ENCODE results near the gene CARMIL3. TPM values are rescaled to one million over a fixed set of nuclear protein-coding genes. Genes with fewer than 3 reads are reported as not detected.
A peak's percentile ranks its signal among the peaks of the same experiment; 100 is the strongest.

CARMIL3 gene
- total and polyA plus RNA-seq, 2 experiments from 2014 or later: 3.7 to 11.8 TPM

DNA sequence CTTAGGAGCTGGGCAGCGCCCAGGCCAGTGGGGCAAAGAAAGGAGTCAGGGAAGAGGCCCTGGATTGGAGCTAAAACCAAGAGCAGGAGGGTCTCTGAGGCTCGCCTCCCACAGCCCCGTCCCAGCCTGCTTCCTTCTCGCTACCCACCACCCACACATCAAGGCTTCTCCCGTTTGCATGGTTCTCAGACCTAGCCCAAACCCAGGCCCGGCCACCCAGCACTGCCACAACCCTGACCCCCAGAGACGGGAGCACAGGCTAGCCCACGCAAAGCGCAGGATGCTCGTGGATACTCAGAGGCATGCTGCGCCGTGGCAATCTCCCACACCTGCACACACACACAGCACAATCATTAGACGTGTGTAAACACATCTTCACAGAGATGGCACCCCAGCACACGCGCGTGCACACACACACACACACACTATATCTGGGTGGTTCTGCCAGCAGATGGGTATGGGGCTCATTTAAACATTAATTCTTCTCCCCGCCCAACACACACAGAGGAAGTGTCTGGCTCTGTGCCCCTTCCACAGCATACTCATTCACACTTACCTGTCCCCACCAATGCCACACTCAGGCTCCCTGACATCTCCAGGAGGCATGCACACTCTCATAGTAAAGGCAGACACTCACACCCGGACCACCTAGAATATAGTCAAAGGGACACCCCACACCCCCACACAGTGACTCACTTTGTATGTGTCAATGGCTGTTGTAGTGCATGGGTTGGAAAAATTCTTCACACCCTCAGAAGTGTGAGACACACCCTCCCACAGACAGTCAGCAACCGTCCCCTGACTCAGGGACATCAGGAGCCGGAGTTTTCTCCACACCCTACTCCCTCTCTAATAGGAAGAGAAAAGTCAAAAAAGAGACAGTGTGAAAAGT is 1.1 kb downstream of the CARMIL3 start:
- Mint-ChIP-seq H3K27ac (no peak overlapping the region), H3K36me3 (ENCODE audit: low read depth) (peaks cover 12% of the 10 kb centered on the region; the same call in 2 of the 3 replicates), H3K4me3 (peak overlapping the region; percentile 70), H3K27me3 (ENCODE audit: insufficient read depth, low read depth, poor library complexity) (peaks cover 17% of the 10 kb centered on the region), H3K4me1 (peaks cover 22% of the 10 kb centered on the region), H3K9me3 (no peaks in the 10 kb centered on the region)
- no peaks in the 10 kb centered on the region for H4K20me1 ChIP-seq (replicated peaks; ENCODE audit: insufficient read depth)
- peaks cover 9% of the 10 kb centered on the region; the same call in 1 of the 2 replicates for H3K4me1 ChIP-seq (ENCODE audit: insufficient read depth)
- H3K9me2 ChIP-seq (ENCODE audit: insufficient read depth): no peaks in the 10 kb centered on the region
- TF ChIP-seq POLR2AphosphoS5 (IDR thresholded peaks at IDR 0.05; ENCODE audit: low read depth) (0 out of 2 replicates have a peak, but pooled peaks have one; percentile 30), NANOG (IDR thresholded peaks at IDR 0.05; ENCODE audit: borderline replicate concordance) (no peak)
- TF ChIP-seq, protein P1, sequence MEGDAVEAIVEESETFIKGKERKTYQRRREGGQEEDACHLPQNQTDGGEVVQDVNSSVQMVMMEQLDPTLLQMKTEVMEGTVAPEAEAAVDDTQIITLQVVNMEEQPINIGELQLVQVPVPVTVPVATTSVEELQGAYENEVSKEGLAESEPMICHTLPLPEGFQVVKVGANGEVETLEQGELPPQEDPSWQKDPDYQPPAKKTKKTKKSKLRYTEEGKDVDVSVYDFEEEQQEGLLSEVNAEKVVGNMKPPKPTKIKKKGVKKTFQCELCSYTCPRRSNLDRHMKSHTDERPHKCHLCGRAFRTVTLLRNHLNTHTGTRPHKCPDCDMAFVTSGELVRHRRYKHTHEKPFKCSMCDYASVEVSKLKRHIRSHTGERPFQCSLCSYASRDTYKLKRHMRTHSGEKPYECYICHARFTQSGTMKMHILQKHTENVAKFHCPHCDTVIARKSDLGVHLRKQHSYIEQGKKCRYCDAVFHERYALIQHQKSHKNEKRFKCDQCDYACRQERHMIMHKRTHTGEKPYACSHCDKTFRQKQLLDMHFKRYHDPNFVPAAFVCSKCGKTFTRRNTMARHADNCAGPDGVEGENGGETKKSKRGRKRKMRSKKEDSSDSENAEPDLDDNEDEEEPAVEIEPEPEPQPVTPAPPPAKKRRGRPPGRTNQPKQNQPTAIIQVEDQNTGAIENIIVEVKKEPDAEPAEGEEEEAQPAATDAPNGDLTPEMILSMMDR (conservative IDR thresholded peaks at IDR 0.05; ENCODE audit: low read depth in 2 of 2): no peak
- no peaks in the 10 kb centered on the region for H3K27me3 ChIP-seq (ENCODE audit: insufficient read depth)
- DNase-seq (ENCODE audit: low spot score) (no peak), ATAC-seq (no peak; the same call in 2 of the 3 replicates)
- no peak overlapping the region for H3K27ac ChIP-seq (ENCODE audit: low read depth)
- peak overlapping the region; percentile 91; the same call in 1 of the 2 replicates for H2AFZ ChIP-seq
- no peaks in the 10 kb centered on the region for H3K36me3 ChIP-seq (ENCODE audit: insufficient read depth)
- no peaks in the 10 kb centered on the region for H3K79me2 ChIP-seq (replicated peaks; ENCODE audit: insufficient read depth)
- H3K4me2 ChIP-seq: peak overlapping the region; percentile 97
- peak overlapping the region; percentile 92 for H3K4me3 ChIP-seq
- H3F3A ChIP-seq (replicated peaks; ENCODE audit: low read depth): 0 out of 2 replicates have a peak, but pooled peaks cover 4% of the 10 kb centered on the region

DNA sequence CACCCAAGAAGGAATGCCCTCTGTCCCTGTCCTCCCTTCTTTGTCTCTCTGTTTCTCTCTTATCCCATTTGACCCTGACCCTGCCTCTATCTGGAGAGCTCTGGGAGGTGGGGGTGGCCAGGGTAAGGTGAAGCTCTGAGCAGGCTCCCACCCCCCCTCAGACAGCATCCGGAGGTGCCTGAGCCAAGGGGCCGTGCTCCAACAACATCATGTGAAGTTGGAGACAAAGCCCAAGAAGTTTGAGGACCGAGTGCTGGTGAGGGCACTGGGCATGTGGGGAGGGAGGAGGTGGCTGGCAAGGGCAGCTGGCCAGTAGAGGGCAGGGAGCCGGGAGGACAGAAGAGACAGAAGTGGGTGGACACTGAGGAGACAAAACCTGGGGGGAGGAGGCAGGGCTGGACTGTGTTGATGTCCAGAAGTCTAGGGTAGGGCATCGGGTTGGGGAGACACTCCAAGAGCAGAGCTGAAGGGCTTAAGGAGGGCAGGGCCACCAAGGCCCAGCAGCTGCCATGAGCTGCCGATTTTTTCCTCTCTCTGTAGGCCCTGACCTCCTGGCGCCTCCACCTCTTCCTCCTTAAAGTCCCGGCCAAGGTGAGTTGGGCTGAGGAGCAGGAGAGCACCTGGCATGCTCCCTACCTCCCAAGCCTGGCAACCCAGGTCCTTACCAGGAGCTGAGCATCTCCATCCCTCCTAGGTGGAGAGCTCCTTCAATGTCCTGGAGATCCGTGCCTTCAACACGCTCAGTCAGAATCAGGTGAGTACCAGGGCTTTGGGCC is 1.9 kb downstream of the CARMIL3 start:
- Histone ChIP-seq H3K27me3 (ENCODE audit: insufficient read depth) (no peaks in the 10 kb centered on the region), H2AFZ (no peak overlapping the region), H3K27ac (ENCODE audit: low read depth) (no peak overlapping the region), H3K9me2 (ENCODE audit: insufficient read depth) (no peaks in the 10 kb centered on the region), H3K36me3 (ENCODE audit: insufficient read depth) (no peaks in the 10 kb centered on the region), H3F3A (replicated peaks; ENCODE audit: low read depth) (0 out of 2 replicates have a peak, but pooled peaks cover 4% of the 10 kb centered on the region), H3K4me2 (no peak overlapping the region), H4K20me1 (replicated peaks; ENCODE audit: insufficient read depth) (no peaks in the 10 kb centered on the region), H3K79me2 (replicated peaks; ENCODE audit: insufficient read depth) (no peaks in the 10 kb centered on the region), H3K4me3 (no peak overlapping the region), H3K4me1 (ENCODE audit: insufficient read depth) (peaks cover 9% of the 10 kb centered on the region; the same call in 1 of the 2 replicates)
- H3K27ac Mint-ChIP-seq: no peak overlapping the region
- peak overlapping the region; percentile 70; the same call in 1 of the 3 replicates for H3K4me3 Mint-ChIP-seq
- H3K4me1 Mint-ChIP-seq: peaks cover 23% of the 10 kb centered on the region
- no peaks in the 10 kb centered on the region for H3K9me3 Mint-ChIP-seq
- peaks cover 21% of the 10 kb centered on the region for H3K27me3 Mint-ChIP-seq (ENCODE audit: insufficient read depth, low read depth, poor library complexity)
- H3K36me3 Mint-ChIP-seq (ENCODE audit: low read depth): peaks cover 16% of the 10 kb centered on the region; the same call in 2 of the 3 replicates
- DNase-seq (ENCODE audit: low spot score) (no peak), ATAC-seq (no peak)
- no peak for TF ChIP-seq POLR2AphosphoS5 (IDR thresholded peaks at IDR 0.05; ENCODE audit: low read depth)
- TF ChIP-seq, protein P2, sequence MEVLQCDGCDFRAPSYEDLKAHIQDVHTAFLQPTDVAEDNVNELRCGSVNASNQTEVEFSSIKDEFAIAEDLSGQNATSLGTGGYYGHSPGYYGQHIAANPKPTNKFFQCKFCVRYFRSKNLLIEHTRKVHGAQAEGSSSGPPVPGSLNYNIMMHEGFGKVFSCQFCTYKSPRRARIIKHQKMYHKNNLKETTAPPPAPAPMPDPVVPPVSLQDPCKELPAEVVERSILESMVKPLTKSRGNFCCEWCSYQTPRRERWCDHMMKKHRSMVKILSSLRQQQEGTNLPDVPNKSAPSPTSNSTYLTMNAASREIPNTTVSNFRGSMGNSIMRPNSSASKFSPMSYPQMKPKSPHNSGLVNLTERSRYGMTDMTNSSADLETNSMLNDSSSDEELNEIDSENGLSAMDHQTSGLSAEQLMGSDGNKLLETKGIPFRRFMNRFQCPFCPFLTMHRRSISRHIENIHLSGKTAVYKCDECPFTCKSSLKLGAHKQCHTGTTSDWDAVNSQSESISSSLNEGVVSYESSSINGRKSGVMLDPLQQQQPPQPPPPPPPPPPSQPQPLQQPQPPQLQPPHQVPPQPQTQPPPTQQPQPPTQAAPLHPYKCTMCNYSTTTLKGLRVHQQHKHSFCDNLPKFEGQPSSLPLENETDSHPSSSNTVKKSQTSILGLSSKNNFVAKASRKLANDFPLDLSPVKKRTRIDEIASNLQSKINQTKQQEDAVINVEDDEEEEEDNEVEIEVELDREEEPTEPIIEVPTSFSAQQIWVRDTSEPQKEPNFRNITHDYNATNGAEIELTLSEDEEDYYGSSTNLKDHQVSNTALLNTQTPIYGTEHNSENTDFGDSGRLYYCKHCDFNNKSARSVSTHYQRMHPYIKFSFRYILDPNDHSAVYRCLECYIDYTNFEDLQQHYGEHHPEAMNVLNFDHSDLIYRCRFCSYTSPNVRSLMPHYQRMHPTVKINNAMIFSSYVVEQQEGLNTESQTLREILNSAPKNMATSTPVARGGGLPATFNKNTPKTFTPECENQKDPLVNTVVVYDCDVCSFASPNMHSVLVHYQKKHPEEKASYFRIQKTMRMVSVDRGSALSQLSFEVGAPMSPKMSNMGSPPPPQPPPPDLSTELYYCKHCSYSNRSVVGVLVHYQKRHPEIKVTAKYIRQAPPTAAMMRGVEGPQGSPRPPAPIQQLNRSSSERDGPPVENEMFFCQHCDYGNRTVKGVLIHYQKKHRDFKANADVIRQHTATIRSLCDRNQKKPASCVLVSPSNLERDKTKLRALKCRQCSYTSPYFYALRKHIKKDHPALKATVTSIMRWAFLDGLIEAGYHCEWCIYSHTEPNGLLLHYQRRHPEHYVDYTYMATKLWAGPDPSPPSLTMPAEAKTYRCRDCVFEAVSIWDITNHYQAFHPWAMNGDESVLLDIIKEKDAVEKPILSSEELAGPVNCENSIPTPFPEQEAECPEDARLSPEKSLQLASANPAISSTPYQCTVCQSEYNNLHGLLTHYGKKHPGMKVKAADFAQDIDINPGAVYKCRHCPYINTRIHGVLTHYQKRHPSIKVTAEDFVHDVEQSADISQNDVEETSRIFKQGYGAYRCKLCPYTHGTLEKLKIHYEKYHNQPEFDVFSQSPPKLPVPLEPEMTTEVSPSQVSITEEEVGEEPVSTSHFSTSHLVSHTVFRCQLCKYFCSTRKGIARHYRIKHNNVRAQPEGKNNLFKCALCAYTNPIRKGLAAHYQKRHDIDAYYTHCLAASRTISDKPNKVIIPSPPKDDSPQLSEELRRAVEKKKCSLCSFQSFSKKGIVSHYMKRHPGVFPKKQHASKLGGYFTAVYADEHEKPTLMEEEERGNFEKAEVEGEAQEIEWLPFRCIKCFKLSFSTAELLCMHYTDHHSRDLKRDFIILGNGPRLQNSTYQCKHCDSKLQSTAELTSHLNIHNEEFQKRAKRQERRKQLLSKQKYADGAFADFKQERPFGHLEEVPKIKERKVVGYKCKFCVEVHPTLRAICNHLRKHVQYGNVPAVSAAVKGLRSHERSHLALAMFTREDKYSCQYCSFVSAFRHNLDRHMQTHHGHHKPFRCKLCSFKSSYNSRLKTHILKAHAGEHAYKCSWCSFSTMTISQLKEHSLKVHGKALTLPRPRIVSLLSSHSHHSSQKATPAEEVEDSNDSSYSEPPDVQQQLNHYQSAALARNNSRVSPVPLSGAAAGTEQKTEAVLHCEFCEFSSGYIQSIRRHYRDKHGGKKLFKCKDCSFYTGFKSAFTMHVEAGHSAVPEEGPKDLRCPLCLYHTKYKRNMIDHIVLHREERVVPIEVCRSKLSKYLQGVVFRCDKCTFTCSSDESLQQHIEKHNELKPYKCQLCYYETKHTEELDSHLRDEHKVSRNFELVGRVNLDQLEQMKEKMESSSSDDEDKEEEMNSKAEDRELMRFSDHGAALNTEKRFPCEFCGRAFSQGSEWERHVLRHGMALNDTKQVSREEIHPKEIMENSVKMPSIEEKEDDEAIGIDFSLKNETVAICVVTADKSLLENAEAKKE (CRISPR knock-in tag; IDR thresholded peaks at IDR 0.05): no peak
